ENCODE results near the gene EEA1. TPM values are rescaled to one million over a fixed set of nuclear protein-coding genes. Genes with fewer than 3 reads are reported as not detected.
A peak's percentile ranks its signal among the peaks of the same experiment; 100 is the strongest.
"Not testable (repeated sequence)": the region's sequence is repeated elsewhere in the genome, so short reads cannot be mapped to it uniquely, and the experiment has no call there.

Gene EEA1
- total RNA-seq, 1 experiment from 2014 or later = 27.4 TPM

DNA sequence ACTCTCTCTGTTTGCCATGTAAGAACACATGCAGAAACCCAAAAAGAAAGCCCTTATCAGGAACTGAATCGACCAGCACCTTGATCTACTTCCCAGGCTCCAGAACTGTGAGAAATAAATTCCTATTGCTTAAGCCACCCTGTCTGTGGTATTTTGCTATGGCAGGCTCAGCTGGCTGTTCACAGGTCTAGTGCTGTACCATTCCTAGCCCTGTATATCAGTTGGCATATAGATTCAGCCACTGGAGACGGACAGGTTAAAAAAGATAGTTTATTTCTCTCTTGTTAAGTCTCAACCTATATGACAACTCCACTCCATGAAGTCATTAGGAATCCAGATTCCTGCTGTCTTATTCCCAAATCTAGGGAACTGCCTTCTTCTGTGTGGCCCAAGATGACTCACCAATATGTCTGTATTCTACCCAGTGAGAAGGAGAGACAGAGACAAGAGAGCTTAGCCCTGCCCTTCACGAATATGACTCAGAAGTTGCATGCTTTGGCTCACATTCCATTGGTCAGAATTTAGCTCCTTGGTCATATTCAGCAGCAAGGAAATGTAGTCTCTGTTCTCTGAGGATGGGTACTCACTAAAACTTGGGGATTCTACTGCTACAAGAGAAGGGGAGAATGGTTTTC lies 169.3 kb downstream of the EEA1 start:
- H3K4me3 Mint-ChIP-seq (ENCODE audit: low read depth, unreplicated experiment) = no peak overlapping the region
- H3K9me3 Mint-ChIP-seq (ENCODE audit: low read depth, unreplicated experiment) = no peaks in the 10 kb centered on the region
- intact Hi-C loops (cut with micrococcal nuclease; ENCODE audit: unreplicated experiment) = no loop called here
- H3K27ac Mint-ChIP-seq (ENCODE audit: unreplicated experiment) = no peak overlapping the region
- peak; percentile 33 for DNase-seq
- H3K4me1 Mint-ChIP-seq (ENCODE audit: low read depth, unreplicated experiment) = no peaks in the 10 kb centered on the region
- CTCF ChIA-PET = interaction anchor here (0.8 to 1.0 kb wide), 2 partner anchors 24 to 27 kb away, joined by 3 read pairs; no protein-coding TSS in a partner anchor
- no TSS peak for BruUV-seq (replicated peaks)
- no peaks in the 10 kb centered on the region for H3K27me3 Mint-ChIP-seq (ENCODE audit: unreplicated experiment)
- H3K36me3 Mint-ChIP-seq (ENCODE audit: insufficient read depth, unreplicated experiment) = no peaks in the 10 kb centered on the region
- TF ChIP-seq, protein P1, sequence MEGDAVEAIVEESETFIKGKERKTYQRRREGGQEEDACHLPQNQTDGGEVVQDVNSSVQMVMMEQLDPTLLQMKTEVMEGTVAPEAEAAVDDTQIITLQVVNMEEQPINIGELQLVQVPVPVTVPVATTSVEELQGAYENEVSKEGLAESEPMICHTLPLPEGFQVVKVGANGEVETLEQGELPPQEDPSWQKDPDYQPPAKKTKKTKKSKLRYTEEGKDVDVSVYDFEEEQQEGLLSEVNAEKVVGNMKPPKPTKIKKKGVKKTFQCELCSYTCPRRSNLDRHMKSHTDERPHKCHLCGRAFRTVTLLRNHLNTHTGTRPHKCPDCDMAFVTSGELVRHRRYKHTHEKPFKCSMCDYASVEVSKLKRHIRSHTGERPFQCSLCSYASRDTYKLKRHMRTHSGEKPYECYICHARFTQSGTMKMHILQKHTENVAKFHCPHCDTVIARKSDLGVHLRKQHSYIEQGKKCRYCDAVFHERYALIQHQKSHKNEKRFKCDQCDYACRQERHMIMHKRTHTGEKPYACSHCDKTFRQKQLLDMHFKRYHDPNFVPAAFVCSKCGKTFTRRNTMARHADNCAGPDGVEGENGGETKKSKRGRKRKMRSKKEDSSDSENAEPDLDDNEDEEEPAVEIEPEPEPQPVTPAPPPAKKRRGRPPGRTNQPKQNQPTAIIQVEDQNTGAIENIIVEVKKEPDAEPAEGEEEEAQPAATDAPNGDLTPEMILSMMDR (IDR thresholded peaks at IDR 0.05; ENCODE audit: unreplicated experiment) = no peak

DNA sequence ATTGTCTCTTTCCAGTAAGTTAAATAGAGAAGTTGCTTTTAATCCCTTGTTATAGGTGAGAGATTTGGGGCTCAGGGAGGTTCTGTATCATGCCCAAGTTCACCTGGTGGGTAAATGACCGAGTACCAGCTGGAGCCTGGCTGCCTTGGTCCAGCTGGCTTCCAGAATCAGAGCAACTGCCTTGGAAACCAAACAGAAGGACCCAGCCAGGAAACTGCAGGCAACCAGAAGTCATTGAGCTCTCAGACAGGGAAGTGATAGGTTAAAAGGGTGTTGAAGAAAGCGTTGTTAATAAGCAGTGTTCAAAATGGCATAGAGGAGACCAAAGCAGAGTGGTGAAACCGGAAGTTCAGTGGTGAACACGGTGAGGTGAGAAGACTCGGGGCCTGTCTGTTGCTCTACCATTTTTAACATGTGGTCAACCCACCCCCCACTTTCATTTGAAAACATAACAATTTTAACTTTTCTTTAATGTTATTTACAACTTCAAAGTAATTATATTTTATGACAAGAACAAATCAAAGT lies 171.4 kb downstream of the EEA1 start:
- no peaks in the 10 kb centered on the region for H3K4me1 Mint-ChIP-seq (ENCODE audit: low read depth, unreplicated experiment)
- peaks cover 3% of the 10 kb centered on the region for H3K9me3 Mint-ChIP-seq (ENCODE audit: low read depth, unreplicated experiment)
- CTCF ChIA-PET = no interaction called here
- H3K27ac Mint-ChIP-seq (ENCODE audit: unreplicated experiment) = no peak overlapping the region
- H3K27me3 Mint-ChIP-seq (ENCODE audit: unreplicated experiment) = no peaks in the 10 kb centered on the region
- no TSS peak for BruUV-seq (replicated peaks)
- TF ChIP-seq, protein P1 (IDR thresholded peaks at IDR 0.05; ENCODE audit: unreplicated experiment) = no peak
- intact Hi-C loops (cut with micrococcal nuclease; ENCODE audit: unreplicated experiment) = no loop called here
- no peak for DNase-seq
- H3K36me3 Mint-ChIP-seq (ENCODE audit: insufficient read depth, unreplicated experiment) = no peaks in the 10 kb centered on the region
- no peak overlapping the region for H3K4me3 Mint-ChIP-seq (ENCODE audit: low read depth, unreplicated experiment)

DNA sequence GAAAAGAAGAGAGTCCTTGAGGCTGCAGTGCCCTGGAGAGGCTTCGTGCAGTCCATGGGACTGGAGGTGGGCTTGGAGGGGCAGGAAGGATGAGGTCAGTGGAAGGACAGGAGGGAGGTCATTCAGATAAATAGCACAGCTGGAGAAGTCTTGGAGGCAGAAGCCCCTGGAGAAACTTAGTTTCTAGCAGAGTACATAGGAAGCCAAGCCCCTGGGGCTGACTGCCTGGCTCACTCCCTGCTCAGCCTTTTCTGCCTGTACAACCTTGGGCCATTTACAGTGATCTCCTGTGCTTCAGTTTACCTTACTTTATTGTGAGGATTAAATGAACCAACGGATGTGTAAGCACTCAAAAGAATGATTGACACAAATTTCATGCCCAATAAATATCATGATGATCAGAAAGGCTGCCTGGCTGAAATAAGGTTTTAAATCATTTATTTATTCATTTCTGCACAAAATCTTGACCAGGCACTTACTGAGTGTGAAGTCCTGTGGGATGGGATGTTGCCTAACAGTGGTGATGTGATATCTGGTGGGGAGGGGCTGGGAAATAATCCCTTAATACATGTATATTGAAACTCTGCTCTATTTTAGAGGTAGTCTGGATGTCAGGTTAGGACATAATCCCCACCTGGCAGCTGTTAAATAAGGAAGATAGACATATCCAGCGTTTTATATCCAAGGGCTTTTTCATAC lies 172.0 kb downstream of the EEA1 start:
- intact Hi-C loops (cut with micrococcal nuclease; ENCODE audit: unreplicated experiment) = no loop called here
- no TSS peak for BruUV-seq (replicated peaks)
- Mint-ChIP-seq H3K27me3 (ENCODE audit: unreplicated experiment) (no peaks in the 10 kb centered on the region), H3K36me3 (ENCODE audit: insufficient read depth, unreplicated experiment) (no peaks in the 10 kb centered on the region), H3K27ac (ENCODE audit: unreplicated experiment) (no peak overlapping the region), H3K4me1 (ENCODE audit: low read depth, unreplicated experiment) (no peaks in the 10 kb centered on the region), H3K4me3 (ENCODE audit: low read depth, unreplicated experiment) (no peak overlapping the region), H3K9me3 (ENCODE audit: low read depth, unreplicated experiment) (peaks cover 3% of the 10 kb centered on the region)
- TF ChIP-seq, protein P1 (IDR thresholded peaks at IDR 0.05; ENCODE audit: unreplicated experiment) = no peak
- DNase-seq = no peak
- CTCF ChIA-PET = interaction anchor here (0.5 kb wide), 1 partner anchor 12 kb away, joined by 3 read pairs; no protein-coding TSS in a partner anchor

DNA sequence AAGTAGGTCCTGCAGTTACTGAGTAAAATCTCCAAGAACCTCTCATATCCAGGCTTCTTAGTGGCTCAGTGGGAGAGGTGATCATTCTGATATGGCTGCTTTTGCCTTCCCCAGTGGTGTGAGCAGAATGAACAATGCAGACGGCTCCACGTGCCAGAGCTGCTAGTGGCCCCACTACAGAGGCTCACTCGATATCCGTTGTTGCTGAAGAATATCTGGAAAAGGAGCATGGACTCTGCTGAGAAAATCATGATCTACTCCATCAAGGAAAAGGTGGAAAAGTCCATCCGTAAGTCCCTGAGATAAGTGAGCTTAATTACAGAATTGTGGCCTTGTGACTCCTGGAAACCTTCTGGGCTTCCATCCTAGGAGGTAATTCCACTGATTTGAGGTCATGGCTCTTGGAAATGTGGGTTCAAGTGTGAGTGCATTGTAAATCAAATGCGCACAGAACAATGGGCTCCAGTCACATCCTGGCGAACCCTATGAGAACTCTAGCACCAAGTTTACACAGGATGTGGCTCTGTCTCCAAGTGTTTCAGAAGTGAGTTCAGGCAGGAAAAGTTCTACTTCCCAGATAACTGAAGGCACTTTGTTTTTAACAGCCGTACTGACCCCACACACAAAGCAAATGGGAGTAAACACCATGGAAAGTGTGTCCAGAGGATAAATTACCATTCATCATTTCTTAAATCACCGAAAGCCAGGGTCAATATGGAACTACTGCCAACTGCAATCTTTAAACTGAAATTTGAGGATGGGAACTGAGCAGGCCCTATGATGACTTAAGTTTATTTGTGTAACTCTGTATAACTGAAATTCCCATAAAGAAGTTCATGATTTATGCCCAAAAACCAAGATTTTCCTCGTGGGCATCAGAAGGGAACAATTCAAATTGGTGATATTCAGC lies 174.9 kb downstream of the EEA1 start:
- H3K4me1 Mint-ChIP-seq (ENCODE audit: low read depth, unreplicated experiment) = no peaks in the 10 kb centered on the region

DNA sequence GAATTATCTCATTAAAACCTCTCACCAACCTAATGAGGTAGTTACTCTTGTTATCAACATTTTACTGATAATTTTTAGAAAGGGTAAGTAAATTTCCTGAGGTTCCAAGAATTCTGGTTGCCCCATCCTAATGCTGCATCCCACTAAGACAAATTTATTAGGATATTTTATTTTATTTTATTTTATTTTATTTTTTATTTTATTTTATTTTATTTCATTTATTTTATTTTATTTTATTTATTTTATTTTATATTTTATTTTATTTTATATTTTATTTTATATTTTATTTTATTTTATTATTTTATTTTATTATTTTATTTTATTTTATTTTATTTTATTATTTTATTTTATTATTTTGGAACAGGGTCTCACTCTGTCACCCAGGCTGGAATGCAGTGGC lies 179.4 kb downstream of the EEA1 start:
- H3K36me3 Mint-ChIP-seq (ENCODE audit: insufficient read depth, unreplicated experiment); H3K9me3 Mint-ChIP-seq (ENCODE audit: low read depth, unreplicated experiment); intact Hi-C loops (cut with micrococcal nuclease; ENCODE audit: unreplicated experiment); H3K4me3 Mint-ChIP-seq (ENCODE audit: low read depth, unreplicated experiment); CTCF ChIA-PET; BruUV-seq (replicated peaks); H3K27me3 Mint-ChIP-seq (ENCODE audit: unreplicated experiment); DNase-seq; H3K27ac Mint-ChIP-seq (ENCODE audit: unreplicated experiment): not testable (repeated sequence)
- peaks cover 17% of the 10 kb centered on the region for H3K4me1 Mint-ChIP-seq (ENCODE audit: low read depth, unreplicated experiment)

More for the DNA sequence above, 174.9 kb downstream of the EEA1 start:
- no peak overlapping the region for H3K4me3 Mint-ChIP-seq (ENCODE audit: low read depth, unreplicated experiment)
- H3K27me3 Mint-ChIP-seq (ENCODE audit: unreplicated experiment) = no peaks in the 10 kb centered on the region
- no TSS peak for BruUV-seq (replicated peaks)
- no peak overlapping the region for H3K27ac Mint-ChIP-seq (ENCODE audit: unreplicated experiment)
- DNase-seq = no peak
- no peaks in the 10 kb centered on the region for H3K36me3 Mint-ChIP-seq (ENCODE audit: insufficient read depth, unreplicated experiment)
- CTCF ChIA-PET = no interaction called here
- TF ChIP-seq, protein P1 (IDR thresholded peaks at IDR 0.05; ENCODE audit: unreplicated experiment) = no peak
- peaks cover 3% of the 10 kb centered on the region for H3K9me3 Mint-ChIP-seq (ENCODE audit: low read depth, unreplicated experiment)
- intact Hi-C loops (cut with micrococcal nuclease; ENCODE audit: unreplicated experiment) = no loop called here

Measured in Calu3 (cell line).